Ascending aorta (tissue), 2 donors: ENCODE data around the gene CREB1. TPM values are rescaled to one million over a fixed set of nuclear protein-coding genes. Genes with fewer than 3 reads are reported as not detected.
A peak's percentile ranks its signal among the peaks of the same experiment; 100 is the strongest.

Experiments used
- DNase-seq, 2 donors: peaks; one replicate each; pipeline ENCODE4 v3.0.0-alpha.2; 2019; ENCODE audit warnings: low spot score in 2 of 2
- H3K27ac ChIP-seq, 2 donors: fragments of 200-600 bp; sonication (generic); one replicate each; pipeline ENCODE4 v1.5.1; 2016 to 2017; ENCODE audit warnings: mild to moderate bottlenecking in 1 of 2
- H3K27me3 ChIP-seq: fragments of 200-600 bp; sonication (generic); one replicate; pipeline ENCODE4 v1.5.1; 2017
- H3K36me3 ChIP-seq, 2 donors: fragments of 200-600 bp; sonication (generic); one replicate each; pipeline ENCODE4 v1.5.1; 2016
- H3K4me1 ChIP-seq, 2 donors: fragments of 200-600 bp; sonication (generic); one replicate each; pipeline ENCODE4 v1.5.1; 2016 to 2017; ENCODE audit warnings: mild to moderate bottlenecking in 1 of 2
- H3K4me3 ChIP-seq, 2 donors: fragments of 200-600 bp; sonication (generic); one replicate each; pipeline ENCODE4 v1.5.1; 2016 to 2017; ENCODE audit warnings: mild to moderate bottlenecking in 1 of 2
- H3K9me3 ChIP-seq, 2 donors: fragments of 200-600 bp; sonication (generic); one replicate each; pipeline ENCODE4 v1.5.1; 2016
- CTCF ChIP-seq, 3 experiments: fragments of 200-600 bp in 2 of 3; fragments of 450-650 bp in 1 of 3; sonication (generic) in 2 of 3; IDR thresholded peaks; one replicate each; pipeline ENCODE4 v1.5.1; 2016 to 2019; ENCODE audit warnings: antibody characterized with exemption in 3 of 3, mild to moderate bottlenecking in 1 of 3, moderate library complexity in 1 of 3
- intact Hi-C: fragments of 100-400 bp; cut with DNase I; formaldehyde crosslinking; loops from one replicate; pipeline ENCODE4 v1.15.1; 2023
- total RNA-seq: library from RNA; depleted of rRNA; stranded (reverse); fragments of >200 nt; gene quantifications from one replicate; pipeline ENCODE4 v1.1.0, GENCODE V29; 2016

Gene CREB1
- 12.8 TPM for total RNA-seq

DNA sequence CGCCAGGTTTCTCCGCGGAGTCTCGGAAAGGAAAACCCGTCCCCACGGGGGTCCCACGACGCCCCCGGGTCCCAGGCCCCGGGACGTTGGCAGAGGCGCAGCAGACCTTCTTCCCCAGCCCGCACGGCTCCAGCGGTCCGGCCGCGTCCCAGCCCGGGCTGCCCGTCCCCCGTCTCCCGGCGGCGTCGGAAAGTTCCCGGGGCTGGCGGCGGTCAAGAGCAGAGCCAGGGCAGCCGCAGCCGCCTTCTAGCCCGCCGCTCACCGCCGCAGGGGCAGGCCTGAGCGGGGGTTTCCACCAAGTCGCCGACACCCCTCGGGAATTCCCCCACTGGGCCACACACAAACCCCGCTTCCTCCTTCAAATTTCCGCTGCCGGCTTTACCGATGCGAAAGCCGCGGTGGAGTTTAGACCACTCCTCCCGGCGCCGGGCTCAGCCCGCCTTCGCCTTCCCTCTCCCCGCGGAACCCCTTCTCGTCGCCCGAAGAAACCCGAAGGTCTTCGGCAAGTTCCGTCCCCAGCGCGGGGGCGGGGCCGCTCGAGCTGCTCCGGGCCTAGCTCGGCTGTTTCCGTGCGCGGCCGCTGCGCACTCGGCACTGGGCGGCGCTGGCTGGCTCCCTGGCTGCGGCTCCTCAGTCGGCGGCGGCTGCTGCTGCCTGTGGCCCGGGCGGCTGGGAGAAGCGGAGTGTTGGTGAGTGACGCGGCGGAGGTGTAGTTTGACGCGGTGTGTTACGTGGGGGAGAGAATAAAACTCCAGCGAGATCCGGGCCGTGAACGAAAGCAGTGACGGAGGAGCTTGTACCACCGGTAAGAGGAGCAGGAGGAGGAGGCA lies at the start of gene CREB1:
CREB1 (plus strand) TSS at position 633 of the 830 bp plus-strand sequence. CDS start 25,674 bp downstream, outside the sequence.
- Histone ChIP-seq H3K27ac (peak within 1 kb of the TSS; percentile 96 to 97), H3K4me3 (peak within 1 kb of the TSS; percentile 80 to 95), H3K9me3 (no peaks in the 10 kb centered on the region), H3K36me3 (no peaks in the 10 kb centered on the region), H3K4me1 (peaks cover 7 to 30% of the 10 kb centered on the region in 2 donors), H3K27me3 (no peaks in the 10 kb centered on the region)
- intact Hi-C loops: loop anchor here (1.0 to 10.0 kb wide), 10 partner anchors 17 to 1372 kb away; partner anchors contain the start of genes CCNYL1, EEF1B2, METTL21A and NDUFS1
- TF ChIP-seq CTCF (IDR thresholded peaks at IDR 0.05): peak in 1 of 3 experiments; percentile 1
- peak; percentile 97 to 99 for DNase-seq

- intact Hi-C loops: loop anchor here (5.0 kb wide), 1 partner anchor 788 kb away; no protein-coding TSS in a partner anchor
- no peak for DNase-seq
- Histone ChIP-seq H3K27ac (no peak overlapping the region), H3K4me3 (no peak overlapping the region), H3K4me1 (peaks cover 0 to 17% of the 10 kb centered on the region in 2 donors), H3K9me3 (no peaks in the 10 kb centered on the region), H3K36me3 (no peaks in the 10 kb centered on the region), H3K27me3 (no peaks in the 10 kb centered on the region)
- TF ChIP-seq CTCF (IDR thresholded peaks at IDR 0.05): no peak
Measured at GRCh38 chr2:207480521-207481040, 49.2 kb upstream of the CREB1 start.

GRCh38 chr2:207481924-207482323 lies 47.8 kb upstream of the CREB1 start:
- intact Hi-C loops: loop anchor here (5.0 kb wide), 1 partner anchor 790 kb away; no protein-coding TSS in a partner anchor
- H3K27ac ChIP-seq: peak overlapping the region in 1 of 2 donors; percentile 30

GRCh38 chr2:207482630-207483029 lies 47.1 kb upstream of the CREB1 start:
- no peak for DNase-seq
- Histone ChIP-seq H3K27ac (no peak overlapping the region), H3K4me3 (no peak overlapping the region), H3K9me3 (no peaks in the 10 kb centered on the region), H3K36me3 (no peaks in the 10 kb centered on the region), H3K4me1 (peaks cover 0 to 17% of the 10 kb centered on the region in 2 donors), H3K27me3 (no peaks in the 10 kb centered on the region)
- TF ChIP-seq CTCF (IDR thresholded peaks at IDR 0.05): no peak
- intact Hi-C loops: loop anchor here (5.0 kb wide), 1 partner anchor 790 kb away; no protein-coding TSS in a partner anchor

More at GRCh38 chr2:207481924-207482323, 47.8 kb upstream of the CREB1 start:
- Histone ChIP-seq H3K27me3 (no peaks in the 10 kb centered on the region), H3K4me1 (peaks cover 0 to 17% of the 10 kb centered on the region in 2 donors), H3K36me3 (no peaks in the 10 kb centered on the region), H3K9me3 (no peaks in the 10 kb centered on the region), H3K4me3 (peak overlapping the region in 1 of 2 donors; percentile 18)
- no peak for DNase-seq
- TF ChIP-seq CTCF (IDR thresholded peaks at IDR 0.05): no peak

DNA sequence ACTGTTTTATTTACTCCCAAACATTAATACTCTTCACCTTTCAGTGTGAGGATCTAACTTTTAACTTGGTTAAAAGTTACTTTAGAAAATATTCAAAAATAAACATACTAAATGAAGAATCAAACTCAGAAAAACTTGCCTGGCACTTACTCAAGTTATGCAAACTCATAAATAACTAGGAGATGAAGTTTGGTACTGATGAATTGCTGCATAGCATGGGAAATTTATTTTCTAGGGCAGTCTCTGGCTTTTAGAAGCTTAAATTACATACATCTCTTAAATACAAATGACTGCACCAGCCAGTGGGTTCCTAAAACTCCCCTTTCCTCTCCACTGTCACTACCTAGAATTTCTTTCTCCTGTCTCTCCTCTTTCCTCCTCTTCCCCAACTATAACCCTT lies 46.7 kb upstream of the CREB1 start:
- Histone ChIP-seq H3K4me1 (peaks cover 0 to 17% of the 10 kb centered on the region in 2 donors), H3K27me3 (no peaks in the 10 kb centered on the region), H3K9me3 (no peaks in the 10 kb centered on the region), H3K4me3 (no peak overlapping the region), H3K36me3 (no peaks in the 10 kb centered on the region), H3K27ac (no peak overlapping the region)
- intact Hi-C loops: loop anchor here (5.0 kb wide), 1 partner anchor 791 kb away; no protein-coding TSS in a partner anchor
- no peak for DNase-seq
- no peak for TF ChIP-seq CTCF (IDR thresholded peaks at IDR 0.05)
